GM10266 (cell line): ENCODE results near the gene PRKAA2.

Source experiments
- DNase-seq: peaks from one replicate; pipeline ENCODE4 v3.0.0; 2012; ENCODE audit errors: extremely low spot score
- CTCF ChIP-seq: IDR thresholded peaks from 2 replicates; pipeline ENCODE4 v1.5.1; 2012; ENCODE audit warnings: mild to moderate bottlenecking, low read depth; ENCODE audit not compliant: control insufficient read depth, insufficient read depth; ENCODE audit errors: missing control alignments

Gene PRKAA2

DNA sequence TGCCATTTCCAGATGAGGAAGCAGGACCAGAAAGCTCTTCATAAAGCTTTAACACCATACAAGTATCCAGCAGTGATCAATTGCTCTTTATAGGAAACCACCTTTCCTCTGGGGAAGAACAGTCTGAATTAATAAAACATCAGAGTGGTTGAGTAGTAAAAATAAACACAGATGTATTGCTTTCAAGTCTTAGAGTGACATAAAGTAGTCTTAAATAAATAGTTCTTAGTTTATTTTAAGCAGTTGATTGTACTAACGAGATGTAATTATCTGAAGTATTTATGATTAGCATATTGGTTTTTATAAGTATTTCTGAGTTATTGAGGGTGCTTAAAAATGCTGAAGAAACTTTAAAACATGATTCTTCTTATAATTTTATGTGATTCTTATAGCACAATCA lies 67.0 kb downstream of the PRKAA2 start:
- no peak for TF ChIP-seq CTCF
- DNase-seq: no peak

DNA sequence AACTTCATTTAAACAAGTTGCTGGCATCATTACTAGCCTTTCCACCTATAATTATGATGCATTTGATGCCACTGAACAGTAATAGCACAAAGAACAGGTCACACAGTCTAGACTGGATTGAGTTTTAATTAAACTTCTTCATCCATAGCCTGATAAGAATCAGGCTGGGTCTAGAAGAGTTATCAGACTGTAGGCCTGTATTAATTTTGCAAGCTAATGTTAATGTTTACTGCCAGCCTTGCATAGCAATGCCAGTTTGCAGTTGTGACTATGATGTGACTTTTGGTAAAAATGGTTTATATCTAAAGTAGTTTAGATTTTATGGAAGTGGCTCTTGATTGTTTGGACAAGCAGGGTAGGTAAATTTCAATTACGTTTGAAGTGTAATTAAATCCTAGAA lies 68.0 kb downstream of the PRKAA2 start:
- no peak for DNase-seq
- TF ChIP-seq CTCF: no peak

- no peak for TF ChIP-seq CTCF
- DNase-seq: no peak
Measured at GRCh38 chr1:56715156-56715555, 70.0 kb downstream of the PRKAA2 start.

- TF ChIP-seq CTCF: no peak
- no peak for DNase-seq
Measured at GRCh38 chr1:56719171-56719570, 74.1 kb downstream of the PRKAA2 start.

DNA sequence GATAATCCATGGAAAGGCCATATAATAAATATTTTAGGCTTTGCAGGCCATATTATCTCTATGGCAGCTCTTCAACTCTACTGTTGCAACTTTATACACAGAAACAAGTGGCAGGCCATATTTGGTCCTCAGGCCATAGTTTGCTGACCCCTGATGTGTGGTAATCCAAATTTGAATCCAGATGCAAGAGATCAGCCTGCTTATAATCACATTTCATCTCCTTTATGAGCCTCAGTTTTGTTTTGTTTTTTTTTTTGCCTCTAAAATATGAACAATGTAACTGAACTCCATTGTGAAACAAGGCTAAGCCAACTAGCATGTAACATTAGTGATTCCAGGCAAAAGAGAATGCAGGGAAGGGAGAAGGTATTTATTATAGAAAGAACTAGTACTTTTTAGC lies 81.6 kb downstream of the PRKAA2 start:
- TF ChIP-seq CTCF: no peak
- no peak for DNase-seq

- DNase-seq: no peak
- TF ChIP-seq CTCF: no peak
Measured at GRCh38 chr1:56728964-56729363, 83.8 kb downstream of the PRKAA2 start.

DNA sequence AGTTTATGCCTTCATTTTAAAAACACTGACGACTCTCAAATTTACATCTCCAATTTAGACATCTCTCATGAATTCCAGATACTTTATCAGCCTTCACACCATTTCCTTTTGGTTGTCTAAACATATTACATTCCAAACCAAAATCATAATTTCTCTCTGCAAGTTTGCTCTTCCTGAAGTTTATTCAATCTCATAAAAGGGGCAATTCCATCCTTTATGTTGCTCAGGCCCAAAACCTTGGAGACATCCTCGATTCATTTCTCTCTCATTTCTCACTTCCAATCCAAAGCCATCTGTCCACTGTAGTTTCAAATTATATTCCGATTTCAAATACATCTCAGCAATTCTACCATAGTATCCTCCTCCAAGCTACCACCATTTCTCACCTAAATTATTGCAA lies 100.1 kb downstream of the PRKAA2 start:
- TF ChIP-seq CTCF: no peak
- DNase-seq: no peak
